Left ventricle myocardium inferior (tissue), 1 donor: Measurements from ENCODE around the gene ELL2. TPM values are rescaled to one million over a fixed set of nuclear protein-coding genes. Genes with fewer than 3 reads are reported as not detected.

Experiments used
- DNase-seq: peaks from one replicate; pipeline ENCODE4 v3.0.0-alpha.2; 2020
- H3K27ac ChIP-seq: fragments of 200-600 bp; replicated peaks from 2 replicates; pipeline ENCODE4 v1.8.0; 2021
- H3K27me3 ChIP-seq: fragments of 200-600 bp; 2 replicates; pipeline ENCODE4 v1.8.0; 2021; ENCODE audit warnings: low read depth
- H3K36me3 ChIP-seq: fragments of 200-600 bp; 2 replicates; pipeline ENCODE4 v1.8.0; 2021
- H3K4me1 ChIP-seq: fragments of 200-600 bp; 2 replicates; pipeline ENCODE4 v1.8.0; 2021
- H3K4me3 ChIP-seq: fragments of 200-600 bp; 2 replicates; pipeline ENCODE4 v1.8.0; 2021; ENCODE audit warnings: mild to moderate bottlenecking, moderate library complexity
- H3K9me3 ChIP-seq: fragments of 200-600 bp; replicated peaks from 2 replicates; pipeline ENCODE4 v1.8.0; 2021
- intact Hi-C: fragments of 100-400 bp; cut with micrococcal nuclease; formaldehyde crosslinking; loops from one replicate; pipeline ENCODE4 v1.11.0; 2022
- total RNA-seq: library from RNA; stranded (reverse); fragmentation: NEBNext Ultra II Directional; extraction: Animal tissue kit (Norgen Biotek cat#: 25700); gene quantifications from one replicate; pipeline ENCODE4 v1.2.1, GENCODE V29; 2021
- TF ChIP-seq, protein P1 (sequence below): fragments of 200-600 bp; IDR thresholded peaks from 2 replicates; pipeline ENCODE4 v1.8.0; 2021; ENCODE audit warnings: antibody characterized with exemption, mild to moderate bottlenecking, borderline replicate concordance
- donor health status: DM: no; HTN: yes; CAD: no; lungs with severe emphysema.

The ELL2 gene
- total RNA-seq, 1 donor from 2014 or later = 21.0 TPM

DNA sequence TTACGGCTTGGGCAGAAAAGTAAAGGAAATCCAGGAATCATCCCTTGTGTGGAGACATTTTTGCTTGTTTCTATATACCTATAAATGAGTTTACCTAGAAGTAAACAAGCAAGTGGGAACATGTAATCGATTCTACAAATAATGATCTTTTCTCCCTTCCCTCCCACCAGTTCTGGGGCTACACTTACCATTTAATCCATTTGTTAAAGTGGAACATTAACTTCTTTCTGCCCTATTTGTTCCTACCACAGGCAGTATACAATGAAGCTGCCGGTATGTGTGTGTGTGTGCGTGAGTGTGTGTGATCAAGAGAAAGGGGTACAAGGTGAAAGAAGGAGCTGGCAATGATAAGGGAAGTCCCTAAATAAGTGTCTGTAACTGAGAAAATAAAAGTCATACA lies 26.4 kb upstream of the ELL2 start:
- Histone ChIP-seq H3K9me3 (no peaks in the 10 kb centered on the region), H3K4me1 (peaks cover 53% of the 10 kb centered on the region), H3K36me3 (no peaks in the 10 kb centered on the region), H3K4me3 (no peak overlapping the region), H3K27ac (no peak overlapping the region), H3K27me3 (no peaks in the 10 kb centered on the region)
- DNase-seq = no peak
- intact Hi-C loops = no loop called here
- TF ChIP-seq, protein P1, sequence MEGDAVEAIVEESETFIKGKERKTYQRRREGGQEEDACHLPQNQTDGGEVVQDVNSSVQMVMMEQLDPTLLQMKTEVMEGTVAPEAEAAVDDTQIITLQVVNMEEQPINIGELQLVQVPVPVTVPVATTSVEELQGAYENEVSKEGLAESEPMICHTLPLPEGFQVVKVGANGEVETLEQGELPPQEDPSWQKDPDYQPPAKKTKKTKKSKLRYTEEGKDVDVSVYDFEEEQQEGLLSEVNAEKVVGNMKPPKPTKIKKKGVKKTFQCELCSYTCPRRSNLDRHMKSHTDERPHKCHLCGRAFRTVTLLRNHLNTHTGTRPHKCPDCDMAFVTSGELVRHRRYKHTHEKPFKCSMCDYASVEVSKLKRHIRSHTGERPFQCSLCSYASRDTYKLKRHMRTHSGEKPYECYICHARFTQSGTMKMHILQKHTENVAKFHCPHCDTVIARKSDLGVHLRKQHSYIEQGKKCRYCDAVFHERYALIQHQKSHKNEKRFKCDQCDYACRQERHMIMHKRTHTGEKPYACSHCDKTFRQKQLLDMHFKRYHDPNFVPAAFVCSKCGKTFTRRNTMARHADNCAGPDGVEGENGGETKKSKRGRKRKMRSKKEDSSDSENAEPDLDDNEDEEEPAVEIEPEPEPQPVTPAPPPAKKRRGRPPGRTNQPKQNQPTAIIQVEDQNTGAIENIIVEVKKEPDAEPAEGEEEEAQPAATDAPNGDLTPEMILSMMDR = no peak

DNA sequence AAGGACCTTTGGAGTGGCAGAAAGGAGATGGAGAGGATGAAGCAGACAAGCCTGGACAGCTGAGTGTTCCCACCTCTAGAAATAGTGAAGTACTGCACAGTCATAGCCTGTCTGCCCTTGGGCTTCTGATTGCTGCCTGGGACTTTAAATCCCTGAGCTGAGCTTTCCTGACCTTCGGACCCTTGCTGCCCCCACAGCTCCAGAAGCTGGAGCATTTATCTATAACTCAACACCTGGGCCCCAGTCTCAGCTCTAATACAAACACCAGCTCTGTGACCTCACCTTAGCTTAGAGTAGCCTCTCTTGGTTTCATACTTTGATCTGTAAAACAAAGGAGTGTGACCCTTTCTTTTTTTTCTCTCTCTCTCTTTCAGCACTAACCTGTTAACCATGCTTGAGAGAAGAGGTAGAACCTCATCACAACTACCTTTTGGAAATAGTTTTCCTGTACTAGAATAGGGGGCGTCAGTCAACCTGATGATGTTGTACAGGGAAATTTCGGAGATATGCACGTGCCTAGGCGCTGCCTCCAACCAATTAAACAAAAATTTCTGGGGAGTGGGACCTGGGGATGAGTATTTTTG lies 25.4 kb upstream of the ELL2 start:
- peak overlapping the region; percentile 45 for H3K27ac ChIP-seq
- no peaks in the 10 kb centered on the region for H3K27me3 ChIP-seq
- no peaks in the 10 kb centered on the region for H3K36me3 ChIP-seq
- no peak for DNase-seq
- H3K9me3 ChIP-seq = no peaks in the 10 kb centered on the region
- peaks cover 61% of the 10 kb centered on the region for H3K4me1 ChIP-seq
- TF ChIP-seq, protein P1 = no peak
- H3K4me3 ChIP-seq = no peak overlapping the region
- intact Hi-C loops = no loop called here

DNA sequence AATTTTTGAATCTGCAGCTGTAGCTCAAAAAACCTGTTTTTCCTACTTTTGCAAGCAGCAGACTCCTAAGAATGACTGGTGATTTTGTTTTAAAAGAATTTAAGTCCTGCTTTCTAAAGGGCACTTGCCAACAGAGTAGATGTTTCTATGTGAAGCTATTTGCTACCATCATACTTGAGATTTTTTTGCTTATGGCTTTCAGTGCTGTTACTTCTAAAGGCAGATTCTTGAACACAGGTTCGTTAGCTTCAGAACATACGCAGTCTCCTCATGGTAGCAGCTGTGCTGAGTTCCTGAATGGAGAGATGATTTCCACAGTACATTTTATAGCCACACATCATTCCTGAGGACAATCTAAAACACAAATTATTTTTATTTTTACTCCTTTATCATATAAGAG lies 24.4 kb upstream of the ELL2 start:
- DNase-seq = no peak
- H3K9me3 ChIP-seq = no peaks in the 10 kb centered on the region
- TF ChIP-seq, protein P1 = no peak
- peaks cover 61% of the 10 kb centered on the region for H3K4me1 ChIP-seq
- H3K27me3 ChIP-seq = no peaks in the 10 kb centered on the region
- no peaks in the 10 kb centered on the region for H3K36me3 ChIP-seq
- peak overlapping the region; percentile 2 for H3K4me3 ChIP-seq
- intact Hi-C loops = no loop called here
- peak overlapping the region; percentile 45 for H3K27ac ChIP-seq

DNA sequence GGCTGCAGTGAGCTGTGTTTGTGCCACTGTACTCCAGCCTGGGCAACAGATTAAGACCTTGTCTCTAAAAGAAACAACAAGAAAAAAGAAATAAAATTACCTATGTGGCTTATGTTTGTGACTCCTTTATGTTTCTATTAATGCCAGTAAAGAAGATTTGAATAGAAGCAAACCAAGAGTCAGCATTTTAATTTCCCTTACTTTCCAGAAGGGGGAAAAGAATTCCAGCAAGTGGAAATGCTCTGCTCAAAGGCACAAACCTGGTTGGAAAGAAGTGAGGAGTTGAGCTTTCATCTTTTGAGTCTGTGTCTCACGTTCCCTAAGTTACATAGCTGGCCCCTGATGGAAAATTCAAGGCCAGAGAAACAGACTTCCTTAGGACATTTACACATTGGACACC lies 23.6 kb upstream of the ELL2 start:
- no peaks in the 10 kb centered on the region for H3K27me3 ChIP-seq
- DNase-seq = no peak
- peaks cover 61% of the 10 kb centered on the region for H3K4me1 ChIP-seq
- H3K27ac ChIP-seq = peak overlapping the region; percentile 45
- H3K9me3 ChIP-seq = no peaks in the 10 kb centered on the region
- intact Hi-C loops = no loop called here
- TF ChIP-seq, protein P1 = no peak
- H3K36me3 ChIP-seq = no peaks in the 10 kb centered on the region
- no peak overlapping the region for H3K4me3 ChIP-seq

DNA sequence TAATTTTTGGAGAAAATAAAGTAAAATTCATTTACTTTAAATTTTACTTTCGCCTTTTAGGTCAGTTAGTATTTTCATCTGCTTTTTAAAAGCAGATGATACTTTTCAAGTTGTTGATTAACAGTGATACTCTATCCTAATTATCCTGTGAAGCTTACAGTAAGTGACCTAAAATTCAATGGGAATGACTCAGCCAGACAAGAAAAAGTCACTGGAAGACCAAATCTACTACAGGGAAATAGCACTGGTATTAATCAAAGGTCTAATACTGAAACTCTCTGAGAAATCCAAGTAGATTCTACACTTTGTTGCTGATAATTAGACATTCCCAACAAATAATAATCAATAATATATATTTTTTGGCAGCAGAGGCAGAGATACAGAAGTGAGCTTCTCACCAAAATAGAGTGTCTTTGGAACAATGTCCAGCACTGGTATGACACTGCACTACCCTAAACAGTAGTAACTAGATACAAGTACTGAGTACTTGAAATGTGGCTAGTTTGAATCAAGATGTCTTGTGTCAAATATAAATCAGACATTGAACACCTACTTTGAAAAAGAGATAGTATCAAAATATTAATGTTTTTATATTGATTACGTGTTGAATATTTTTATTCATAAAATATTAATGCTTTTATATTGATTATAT lies 22.8 kb upstream of the ELL2 start:
- intact Hi-C loops = no loop called here
- Histone ChIP-seq H3K9me3 (no peaks in the 10 kb centered on the region), H3K4me1 (peaks cover 54% of the 10 kb centered on the region), H3K36me3 (no peaks in the 10 kb centered on the region), H3K27ac (no peak overlapping the region), H3K4me3 (no peak overlapping the region), H3K27me3 (no peaks in the 10 kb centered on the region)
- TF ChIP-seq, protein P1 = no peak
- DNase-seq = no peak
